OCI-LY1 (cell line): Measurements from ENCODE around the gene SPATS2L.

ENCODE experiments used
- EZH2 ChIP-seq: fragments of 200-600 bp; sonication (generic), shearing (Covaris generic); IDR thresholded peaks from 2 replicates; pipeline ENCODE4 v1.8.0; 2017; ENCODE audit warnings: borderline replicate concordance, mixed run types, mild to moderate bottlenecking, antibody characterized with exemption, low read length, moderate library complexity, mixed read lengths
- TF ChIP-seq, protein P1 (sequence below): fragments of 200-600 bp; sonication (generic), shearing (Covaris generic); IDR thresholded peaks from 2 replicates; pipeline ENCODE4 v1.5.1; 2017; ENCODE audit warnings: mild to moderate bottlenecking, antibody characterized with exemption, low read length, moderate library complexity, mixed read lengths

DNA sequence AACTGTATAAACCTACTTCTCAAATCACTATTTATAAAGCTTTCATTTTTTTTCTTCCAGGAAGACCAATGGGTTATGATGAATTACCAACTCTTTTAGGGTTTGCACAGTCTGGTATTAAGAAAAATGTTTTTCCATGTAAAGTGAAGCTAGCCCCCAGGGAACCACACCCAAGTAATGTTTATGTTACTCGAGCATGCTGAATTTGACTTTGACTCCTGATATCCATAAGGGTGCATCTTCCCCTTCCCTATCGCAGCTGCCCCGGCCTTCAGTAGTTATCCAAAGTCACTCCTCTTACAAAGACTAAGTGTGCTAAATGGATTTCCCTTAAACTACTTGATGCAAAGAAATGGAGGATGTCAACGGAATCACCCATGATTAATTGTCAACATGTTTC, 181.7 kb downstream of the SPATS2L start:
- no peak for TF ChIP-seq EZH2
- TF ChIP-seq, protein P1, sequence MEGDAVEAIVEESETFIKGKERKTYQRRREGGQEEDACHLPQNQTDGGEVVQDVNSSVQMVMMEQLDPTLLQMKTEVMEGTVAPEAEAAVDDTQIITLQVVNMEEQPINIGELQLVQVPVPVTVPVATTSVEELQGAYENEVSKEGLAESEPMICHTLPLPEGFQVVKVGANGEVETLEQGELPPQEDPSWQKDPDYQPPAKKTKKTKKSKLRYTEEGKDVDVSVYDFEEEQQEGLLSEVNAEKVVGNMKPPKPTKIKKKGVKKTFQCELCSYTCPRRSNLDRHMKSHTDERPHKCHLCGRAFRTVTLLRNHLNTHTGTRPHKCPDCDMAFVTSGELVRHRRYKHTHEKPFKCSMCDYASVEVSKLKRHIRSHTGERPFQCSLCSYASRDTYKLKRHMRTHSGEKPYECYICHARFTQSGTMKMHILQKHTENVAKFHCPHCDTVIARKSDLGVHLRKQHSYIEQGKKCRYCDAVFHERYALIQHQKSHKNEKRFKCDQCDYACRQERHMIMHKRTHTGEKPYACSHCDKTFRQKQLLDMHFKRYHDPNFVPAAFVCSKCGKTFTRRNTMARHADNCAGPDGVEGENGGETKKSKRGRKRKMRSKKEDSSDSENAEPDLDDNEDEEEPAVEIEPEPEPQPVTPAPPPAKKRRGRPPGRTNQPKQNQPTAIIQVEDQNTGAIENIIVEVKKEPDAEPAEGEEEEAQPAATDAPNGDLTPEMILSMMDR = no peak
